ENCODE measurements around the gene ACSM6. TPM values are rescaled to one million over a fixed set of nuclear protein-coding genes. Genes with fewer than 3 reads are reported as not detected.
A peak's percentile ranks its signal among the peaks of the same experiment; 100 is the strongest.

The ACSM6 gene
- total RNA-seq, 1 donor from 2014 or later, result not detected

- H3K27me3 ChIP-seq (ENCODE audit: control insufficient read depth, insufficient read depth, low read length), result no peaks in the 10 kb centered on the region
- peak; percentile 86 for DNase-seq (ENCODE audit: low read depth)
- no peak for TF ChIP-seq CTCF (IDR thresholded peaks at IDR 0.05; ENCODE audit: insufficient read depth, low read length, poor library complexity, severe bottlenecking)
- H3K36me3 ChIP-seq (ENCODE audit: control insufficient read depth, insufficient read depth, low read length), result no peaks in the 10 kb centered on the region
- no peak overlapping the region for H3K4me3 ChIP-seq (ENCODE audit: low read depth, low read length)
Observed at GRCh38 chr10:95260397-95260881, 66.4 kb downstream of the ACSM6 start.

- Histone ChIP-seq H3K27me3 (ENCODE audit: control insufficient read depth, insufficient read depth, low read length) (no peaks in the 10 kb centered on the region), H3K4me3 (ENCODE audit: low read depth, low read length) (no peak overlapping the region), H3K36me3 (ENCODE audit: control insufficient read depth, insufficient read depth, low read length) (no peaks in the 10 kb centered on the region)
- TF ChIP-seq CTCF (IDR thresholded peaks at IDR 0.05; ENCODE audit: insufficient read depth, low read length, poor library complexity, severe bottlenecking), result no peak
- no peak for DNase-seq (ENCODE audit: low read depth)
Observed at GRCh38 chr10:95260909-95261552, 67.0 kb downstream of the ACSM6 start.

GRCh38 chr10:95261926-95262325 lies 67.9 kb downstream of the ACSM6 start:
- H3K27me3 ChIP-seq (ENCODE audit: control insufficient read depth, insufficient read depth, low read length), result no peaks in the 10 kb centered on the region
- no peaks in the 10 kb centered on the region for H3K36me3 ChIP-seq (ENCODE audit: control insufficient read depth, insufficient read depth, low read length)
- no peak for DNase-seq (ENCODE audit: low read depth)
- no peak for TF ChIP-seq CTCF (IDR thresholded peaks at IDR 0.05; ENCODE audit: insufficient read depth, low read length, poor library complexity, severe bottlenecking)
- no peak overlapping the region for H3K4me3 ChIP-seq (ENCODE audit: low read depth, low read length)

- no peak for TF ChIP-seq CTCF (IDR thresholded peaks at IDR 0.05; ENCODE audit: insufficient read depth, low read length, poor library complexity, severe bottlenecking)
- no peaks in the 10 kb centered on the region for H3K27me3 ChIP-seq (ENCODE audit: control insufficient read depth, insufficient read depth, low read length)
- H3K4me3 ChIP-seq (ENCODE audit: low read depth, low read length), result no peak overlapping the region
- no peaks in the 10 kb centered on the region for H3K36me3 ChIP-seq (ENCODE audit: control insufficient read depth, insufficient read depth, low read length)
- no peak for DNase-seq (ENCODE audit: low read depth)
Observed at GRCh38 chr10:95262763-95263518, 68.9 kb downstream of the ACSM6 start.

- Histone ChIP-seq H3K36me3 (ENCODE audit: control insufficient read depth, insufficient read depth, low read length) (no peaks in the 10 kb centered on the region), H3K27me3 (ENCODE audit: control insufficient read depth, insufficient read depth, low read length) (no peaks in the 10 kb centered on the region), H3K4me3 (ENCODE audit: low read depth, low read length) (no peak overlapping the region)
- no peak for DNase-seq (ENCODE audit: low read depth)
- TF ChIP-seq CTCF (IDR thresholded peaks at IDR 0.05; ENCODE audit: insufficient read depth, low read length, poor library complexity, severe bottlenecking), result no peak
Observed at GRCh38 chr10:95263864-95264226, 69.8 kb downstream of the ACSM6 start.

Data from kidney epithelial cell (primary cell).